HG03175 (cell line): ENCODE results near the gene WDR7.

Experiments
- ATAC-seq: cut with Tn5 transposase; IDR thresholded peaks from one replicate; pipeline ENCODE4 v1.9.1; 2021; ENCODE audit warnings: mild to moderate bottlenecking, moderate library complexity; ENCODE audit not compliant: unreplicated experiment

The WDR7 gene

DNA sequence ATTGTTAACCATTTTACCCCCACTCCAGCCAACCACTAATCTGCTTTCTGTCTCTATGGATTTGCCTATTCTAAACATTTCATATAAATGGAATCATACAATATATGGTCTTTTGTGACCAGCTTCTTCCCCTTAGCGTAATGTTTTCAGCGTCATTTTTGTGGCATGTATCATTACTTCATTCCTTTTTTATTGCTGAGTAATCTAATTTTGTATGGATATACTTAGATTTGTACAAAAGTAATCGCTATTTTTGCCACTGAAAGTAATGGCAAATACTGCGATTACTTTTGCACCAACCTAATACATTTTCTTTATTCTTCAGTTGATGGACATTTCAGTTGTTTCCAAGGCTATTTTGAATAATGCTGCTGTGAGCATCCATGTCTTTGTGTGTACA, 227.6 kb downstream of the WDR7 start:
- ATAC-seq, result no peak

DNA sequence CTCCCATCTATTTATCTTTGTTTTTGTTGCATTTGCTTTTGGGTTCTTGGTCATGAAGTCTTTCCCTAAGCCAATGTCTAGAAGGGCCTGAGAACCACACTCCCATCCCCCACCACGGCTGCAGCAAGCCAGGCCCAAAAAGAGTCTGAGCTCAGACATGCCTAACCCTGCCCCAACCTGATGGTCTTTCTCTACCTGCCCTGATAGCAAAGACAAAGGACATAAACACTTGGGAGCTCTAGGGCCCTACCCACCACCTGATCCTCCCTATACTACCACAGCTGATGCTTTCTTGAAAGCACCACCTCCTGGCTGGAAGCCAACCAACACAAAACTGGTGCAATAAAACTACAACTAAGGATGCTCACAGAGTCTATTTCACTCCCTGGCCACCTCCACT, 233.4 kb downstream of the WDR7 start:
- no peak for ATAC-seq

DNA sequence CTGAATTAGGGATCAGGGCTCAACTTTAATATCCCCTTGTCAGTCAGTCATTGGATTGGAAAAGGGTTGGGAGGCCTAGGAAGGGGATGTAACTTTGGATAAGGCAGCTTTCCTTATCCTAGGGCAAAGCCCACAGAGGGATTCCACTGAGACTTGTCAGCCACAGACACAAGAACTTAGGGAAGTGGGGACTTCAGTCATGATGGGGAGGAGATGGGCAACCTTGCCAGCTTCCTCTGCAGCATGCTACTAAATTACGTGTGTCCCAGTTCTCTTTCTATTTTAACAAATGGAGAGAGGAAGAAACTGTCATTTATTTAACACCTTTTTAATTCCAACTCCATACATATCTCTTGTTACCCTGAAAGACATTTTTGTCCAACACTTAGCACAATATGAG, 237.8 kb downstream of the WDR7 start:
- no peak for ATAC-seq

DNA sequence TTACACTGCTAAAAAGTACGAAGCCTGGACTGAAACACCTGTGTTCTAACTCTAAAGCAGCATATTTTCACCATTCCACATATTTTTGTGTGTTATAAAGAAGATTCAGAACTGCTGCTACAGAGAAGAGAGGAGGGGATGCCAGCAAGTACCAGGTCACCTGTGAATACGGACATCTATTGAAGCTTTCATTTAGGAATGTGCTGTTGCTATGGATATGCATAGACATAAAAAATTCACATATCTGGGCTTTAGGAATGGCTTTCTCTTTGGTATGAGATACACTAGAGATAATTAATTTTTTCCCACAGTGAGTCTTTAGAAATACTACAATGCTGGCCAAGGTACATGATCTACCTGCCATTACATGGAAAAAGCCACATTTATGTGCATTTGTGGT, 238.5 kb downstream of the WDR7 start:
- no peak for ATAC-seq

DNA sequence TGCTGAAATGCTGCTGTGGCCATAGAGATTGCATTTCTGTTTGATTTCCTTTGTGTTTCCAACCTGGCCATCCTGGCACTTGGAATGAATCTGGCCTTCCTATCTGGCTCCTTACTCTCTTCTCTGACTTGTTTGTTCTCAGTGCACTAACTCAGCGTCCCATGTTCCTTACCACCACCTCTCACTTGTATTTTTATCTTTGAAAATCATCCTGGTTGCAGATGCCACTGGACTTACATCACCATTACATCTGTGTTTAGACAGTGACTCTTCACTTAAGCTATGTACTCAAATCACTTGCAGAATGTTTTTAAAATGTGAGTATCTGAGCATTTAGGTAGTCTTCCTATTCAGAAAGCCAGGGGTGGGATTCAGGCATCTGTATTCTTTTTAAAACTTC, 239.5 kb downstream of the WDR7 start:
- ATAC-seq, result no peak

DNA sequence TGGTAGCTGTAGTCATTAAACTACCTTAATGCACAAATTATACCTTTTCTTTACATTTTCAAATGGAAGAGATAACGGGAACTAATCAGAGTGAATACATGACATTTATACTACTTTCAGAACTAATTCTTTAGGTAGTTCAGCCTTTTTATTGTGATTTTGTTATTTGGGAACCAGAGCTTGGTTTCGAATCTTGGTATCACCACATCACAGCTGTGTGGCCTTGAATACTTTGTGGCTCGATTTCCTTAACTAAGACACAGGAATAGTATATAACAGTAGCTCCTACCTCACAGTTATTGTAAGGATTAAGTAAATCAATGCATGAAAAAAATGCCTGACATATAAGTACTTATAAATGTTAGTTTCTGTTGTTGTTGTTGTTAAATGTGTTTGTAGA, 240.0 kb downstream of the WDR7 start:
- no peak for ATAC-seq

DNA sequence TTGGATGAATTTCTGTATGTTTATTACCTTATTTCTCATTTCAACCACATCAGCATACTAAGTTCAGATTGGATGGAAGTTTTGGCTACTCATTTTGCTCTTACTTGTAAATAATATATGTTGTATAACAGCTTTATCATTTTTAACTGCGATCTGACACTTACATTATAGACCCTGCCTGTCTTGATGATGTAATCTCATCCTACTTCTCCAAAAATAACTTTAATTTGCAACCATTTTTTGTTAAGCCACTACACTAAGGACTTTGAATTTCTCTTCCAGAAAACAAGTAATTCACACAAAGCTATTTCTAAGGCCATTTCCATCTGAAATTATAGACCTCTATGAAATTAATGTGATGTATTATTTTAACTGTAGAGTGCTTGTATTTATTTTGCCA, 240.7 kb downstream of the WDR7 start:
- no peak for ATAC-seq

DNA sequence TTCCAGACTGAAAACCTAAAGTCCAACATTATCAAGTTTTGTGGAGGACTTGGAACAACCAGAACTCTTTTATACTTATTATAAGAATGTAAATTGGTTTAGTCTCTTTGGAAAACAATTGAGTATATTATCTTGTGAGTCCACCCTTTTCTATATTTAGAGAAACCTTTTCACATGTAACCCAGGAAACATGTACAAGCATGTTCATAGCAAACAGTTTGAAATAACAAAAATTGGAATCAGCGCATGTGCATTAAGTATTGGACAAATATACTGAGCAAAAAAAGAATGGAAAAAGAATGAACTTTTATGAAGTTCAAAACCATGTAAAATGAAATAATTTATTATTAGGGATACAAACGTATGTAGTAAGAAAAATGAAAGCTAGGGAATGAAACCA, 246.0 kb downstream of the WDR7 start:
- ATAC-seq, result no peak

DNA sequence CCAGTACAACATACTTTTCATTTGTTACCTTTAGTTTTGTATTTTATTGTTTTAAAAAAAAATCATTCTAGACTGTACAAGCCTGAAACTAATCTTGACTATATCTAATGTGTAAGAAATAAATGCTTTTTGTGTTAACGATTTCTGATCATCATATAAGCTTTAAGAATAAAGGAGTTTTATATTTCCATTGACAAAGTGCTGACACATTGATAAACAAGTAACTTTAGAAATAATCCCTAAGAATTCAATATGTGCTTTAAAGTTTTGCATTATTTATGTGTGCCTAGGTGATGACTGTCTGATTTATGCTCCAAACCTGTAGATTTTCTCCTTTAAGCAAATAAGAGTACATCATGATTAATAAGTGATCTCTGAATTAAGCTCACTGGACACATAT, 248.5 kb downstream of the WDR7 start:
- ATAC-seq, result no peak

DNA sequence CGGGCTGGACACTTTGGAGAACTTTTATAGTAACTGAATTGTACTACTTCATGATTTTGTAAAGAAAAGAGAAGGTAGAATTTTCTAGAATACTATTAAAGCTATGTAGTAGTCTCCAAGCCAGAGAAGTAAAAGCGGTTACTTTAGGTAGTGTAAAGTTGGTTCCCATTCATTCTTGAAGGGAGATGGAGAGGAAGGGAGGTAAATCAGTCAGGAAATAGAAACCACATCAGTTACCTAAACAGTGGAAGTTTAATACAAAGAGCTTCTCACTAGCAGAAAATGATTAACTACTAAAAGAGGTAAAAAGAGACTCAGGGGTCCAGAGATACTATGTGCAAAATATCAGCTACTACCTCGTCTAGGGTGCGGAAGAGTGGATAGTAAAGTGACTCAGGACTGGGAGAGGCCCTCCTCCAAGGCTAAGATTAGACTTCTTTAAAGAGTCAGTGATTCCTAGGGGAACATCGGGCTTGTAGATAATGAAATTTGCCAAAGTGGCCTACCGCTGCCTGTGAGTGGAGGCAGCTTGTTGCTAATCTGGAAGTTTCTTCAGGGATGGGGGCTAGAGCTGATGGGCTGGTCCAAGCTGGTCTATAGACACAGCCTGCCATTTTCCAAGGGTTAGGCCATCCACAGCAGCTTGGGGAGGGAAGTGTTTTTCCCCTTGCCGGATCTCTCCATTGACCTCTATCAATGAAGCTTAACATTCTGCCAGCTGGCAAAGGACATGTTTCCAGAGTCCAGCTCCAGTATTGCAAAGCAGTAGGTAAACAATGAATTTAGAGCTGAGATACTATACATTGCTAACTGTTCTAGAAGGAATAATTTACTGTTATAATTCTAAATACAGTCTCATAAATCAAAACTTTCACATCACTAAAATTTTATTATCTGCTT, 249.3 kb downstream of the WDR7 start:
- no peak for ATAC-seq

DNA sequence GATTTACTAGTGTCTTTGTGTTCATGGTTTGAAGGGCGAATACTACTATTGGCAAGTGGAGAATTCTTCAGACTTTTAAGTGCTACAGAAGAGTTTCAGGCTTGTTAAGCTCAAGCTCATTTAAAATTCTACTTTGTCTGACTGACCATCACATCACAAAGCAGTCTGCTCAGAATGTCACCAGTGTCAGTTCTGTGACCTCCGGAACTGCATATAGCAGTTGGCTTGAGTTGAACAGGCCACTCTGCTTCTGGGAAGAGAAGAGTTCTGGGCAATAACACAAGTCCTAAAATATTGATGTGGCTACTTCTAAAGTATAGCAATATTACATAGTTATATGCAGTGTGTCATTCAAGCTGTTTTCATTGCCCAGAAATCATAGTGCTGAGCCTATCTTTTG, 250.8 kb downstream of the WDR7 start:
- no peak for ATAC-seq

DNA sequence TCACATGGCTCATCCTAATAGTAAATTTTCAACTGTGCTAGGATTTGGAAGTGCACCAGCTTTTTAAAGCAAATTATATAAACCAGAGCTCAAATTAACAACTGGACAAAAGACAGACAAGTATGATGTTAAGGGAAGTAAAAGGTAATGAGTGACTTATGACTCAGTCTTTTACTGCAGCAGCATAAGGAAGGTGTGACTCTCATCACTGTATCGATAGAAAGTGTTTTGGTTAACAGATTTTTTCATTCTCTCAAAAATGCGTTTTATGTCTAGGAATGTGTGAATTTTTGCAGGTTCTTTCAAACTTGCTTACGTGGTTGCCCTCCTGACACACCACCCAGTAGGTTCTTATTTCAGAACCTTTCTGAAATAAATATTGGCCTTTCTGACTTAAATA, 251.5 kb downstream of the WDR7 start:
- ATAC-seq, result peak; percentile 88

DNA sequence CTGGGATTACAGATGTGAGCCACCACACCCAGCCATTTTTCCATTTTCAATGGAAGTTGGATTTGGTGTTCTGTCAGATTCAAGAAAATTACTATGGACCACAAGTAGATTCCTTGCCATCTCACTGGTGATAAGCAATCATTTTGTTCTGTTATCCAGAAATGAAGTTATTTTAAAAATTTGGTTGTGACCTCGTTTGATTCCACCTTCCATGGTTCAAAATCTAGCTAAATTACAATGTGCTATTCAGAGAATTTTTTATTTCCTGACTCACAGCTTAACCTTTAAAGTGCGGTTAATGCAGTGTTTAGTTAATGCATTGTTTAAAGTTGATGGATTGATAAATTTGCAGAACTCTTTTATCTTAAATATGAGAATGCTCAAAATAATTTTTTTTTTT, 252.5 kb downstream of the WDR7 start:
- ATAC-seq, result no peak

DNA sequence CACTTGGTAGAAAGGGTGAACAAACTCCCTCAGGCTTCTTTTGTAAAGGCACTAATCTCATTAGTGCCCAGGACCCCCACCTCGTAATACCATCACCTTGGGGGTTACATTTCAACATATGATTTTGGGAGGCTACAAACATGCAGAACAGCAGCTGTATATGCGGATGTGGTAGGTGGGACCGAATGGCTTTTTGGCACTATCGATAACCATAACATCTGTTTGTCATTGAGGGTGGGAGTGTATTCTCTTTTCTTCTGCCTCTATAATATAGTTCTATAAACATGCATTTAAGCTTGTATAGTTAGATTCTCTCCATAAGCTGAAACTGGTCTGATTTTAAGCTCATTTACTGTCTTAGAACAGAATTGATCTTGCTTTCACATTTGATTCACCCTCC, 256.6 kb downstream of the WDR7 start:
- no peak for ATAC-seq

DNA sequence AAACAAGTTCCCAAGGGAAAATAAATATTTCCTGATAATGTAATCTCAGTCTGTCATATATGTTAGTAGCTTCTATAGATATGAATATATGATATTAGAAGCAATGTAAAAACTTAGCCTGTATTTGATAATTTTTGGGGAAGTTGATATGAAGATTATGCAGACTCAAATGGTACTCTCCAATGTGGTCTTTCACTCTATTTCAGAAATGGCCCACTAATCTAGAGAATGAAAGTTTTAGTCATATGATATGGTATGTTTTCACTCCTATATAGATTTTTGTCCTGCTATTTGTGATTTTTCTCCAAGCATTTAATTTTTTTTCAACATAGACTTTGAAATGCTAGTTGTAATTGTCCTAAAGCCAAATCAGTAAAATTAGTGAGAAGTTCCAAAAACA, 259.1 kb downstream of the WDR7 start:
- ATAC-seq, result no peak

DNA sequence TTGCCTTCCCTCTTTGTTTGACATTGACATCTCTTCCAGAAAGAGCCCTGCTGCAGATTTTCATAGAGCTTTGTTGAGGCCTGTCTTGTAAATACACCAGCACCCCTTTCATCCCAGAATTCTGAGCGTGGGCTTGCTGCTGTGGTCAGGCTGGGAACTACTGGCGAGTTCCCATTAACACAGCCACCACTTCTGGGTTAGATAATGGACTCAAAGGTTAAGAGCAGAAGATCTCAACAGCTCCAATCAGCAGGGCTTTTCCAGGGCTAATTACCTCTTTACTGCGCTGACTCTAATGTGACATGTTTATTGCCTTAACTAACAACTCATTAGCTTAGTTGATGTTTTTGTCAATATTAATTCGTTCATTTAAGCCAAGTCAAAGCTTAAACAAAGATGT, 259.8 kb downstream of the WDR7 start:
- no peak for ATAC-seq

DNA sequence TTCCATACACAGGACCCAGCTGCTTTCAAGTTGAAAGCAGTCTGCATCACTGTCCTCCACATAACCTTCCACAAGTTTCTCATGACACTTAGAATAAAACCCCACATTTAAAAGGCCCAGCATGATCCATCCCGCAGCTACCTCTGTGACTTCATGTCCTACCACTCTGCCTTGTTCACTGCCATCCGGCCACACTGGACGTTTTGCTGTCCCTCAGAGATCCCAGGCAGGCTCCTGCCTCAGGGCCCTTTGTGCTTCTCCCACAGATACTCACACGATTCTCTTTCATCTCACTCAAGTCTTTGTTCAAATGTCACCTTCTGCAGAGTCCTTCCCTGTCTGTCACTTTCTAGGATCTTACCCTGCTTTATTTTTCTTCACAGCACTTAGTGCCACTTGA, 262.8 kb downstream of the WDR7 start:
- ATAC-seq, result no peak

DNA sequence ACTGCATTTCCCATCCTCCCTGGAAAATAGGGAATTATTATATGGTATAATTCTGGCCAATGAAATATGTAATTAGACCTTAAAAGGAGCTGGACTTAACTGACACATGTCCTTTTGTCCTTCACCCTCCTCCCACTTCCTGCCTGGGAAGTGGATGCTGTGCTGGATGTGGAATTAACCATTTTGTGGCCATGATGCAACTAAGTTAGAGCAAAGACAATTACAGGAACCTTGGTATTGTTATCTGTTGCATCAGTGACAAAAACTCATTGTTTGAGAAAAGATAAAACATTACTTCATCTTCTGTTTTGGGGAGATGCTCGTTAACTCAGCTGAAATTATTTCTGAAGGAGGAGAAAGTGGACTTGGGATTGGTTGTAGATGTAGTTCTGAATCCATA, 268.0 kb downstream of the WDR7 start:
- no peak for ATAC-seq

DNA sequence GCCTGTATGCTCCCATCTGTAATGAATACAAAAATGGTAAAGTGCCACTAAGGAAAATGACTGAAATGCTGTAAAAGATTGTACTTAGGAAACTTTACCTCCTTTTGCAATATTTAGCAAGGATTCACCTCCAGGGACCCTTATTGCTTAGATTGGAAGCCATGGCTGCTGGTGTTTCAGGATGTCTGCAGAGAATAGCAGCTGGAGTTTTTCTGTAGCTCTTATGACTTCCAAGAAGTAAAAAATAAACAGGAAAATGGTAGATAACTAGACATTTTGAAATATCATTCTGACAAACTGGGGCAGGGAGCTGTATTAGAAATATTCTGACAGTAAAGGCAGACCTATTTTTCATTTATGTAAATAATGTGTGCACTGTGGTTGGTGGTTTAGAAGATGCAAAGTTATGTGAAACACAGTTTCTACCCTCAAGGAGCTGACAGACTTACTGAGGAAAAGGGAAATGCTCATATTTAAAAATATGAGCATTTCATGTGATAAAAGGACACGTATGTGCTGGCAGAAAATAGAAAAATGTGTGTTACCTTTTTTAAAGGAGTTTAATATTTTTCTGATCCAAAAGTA, 270.8 kb downstream of the WDR7 start:
- ATAC-seq, result peak; percentile 86

DNA sequence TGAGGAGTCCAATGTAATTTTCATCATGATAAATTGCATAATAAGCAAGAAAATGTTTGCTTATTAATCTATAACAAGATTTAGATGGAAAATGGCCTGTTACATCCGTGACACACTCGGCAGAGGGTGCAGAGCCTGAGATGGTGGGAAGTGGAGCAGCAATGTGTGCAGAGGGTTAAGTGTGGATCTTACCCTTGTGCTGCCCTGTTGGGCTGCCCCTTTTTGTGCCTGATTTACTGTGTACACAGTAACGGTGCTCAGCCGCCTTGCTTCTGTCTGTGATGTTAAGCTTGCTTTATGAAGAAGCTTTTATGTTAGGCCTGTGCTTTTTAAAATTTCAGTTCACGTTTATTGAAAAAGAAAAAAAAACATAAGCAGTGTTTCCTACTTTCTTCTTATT, 275.6 kb downstream of the WDR7 start:
- ATAC-seq, result no peak

DNA sequence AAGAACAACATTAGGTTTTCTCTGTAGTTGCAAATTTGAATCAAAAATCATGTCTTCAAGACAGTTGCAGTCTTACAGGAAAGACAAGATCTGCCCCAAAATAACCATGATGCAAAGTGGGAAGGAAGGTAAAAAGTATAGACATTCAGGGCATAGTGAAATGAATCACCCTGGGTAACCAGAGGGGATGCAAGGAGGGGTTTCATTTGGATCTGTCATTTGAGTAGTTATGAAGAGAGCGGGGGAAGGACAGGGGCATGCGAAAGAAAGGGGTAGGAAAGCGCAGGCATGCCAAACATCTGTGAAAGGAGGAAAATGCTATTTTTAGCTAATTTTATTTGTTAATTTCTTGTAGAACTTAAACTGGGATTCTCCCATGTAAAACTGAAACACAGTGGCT, 276.6 kb downstream of the WDR7 start:
- no peak for ATAC-seq

DNA sequence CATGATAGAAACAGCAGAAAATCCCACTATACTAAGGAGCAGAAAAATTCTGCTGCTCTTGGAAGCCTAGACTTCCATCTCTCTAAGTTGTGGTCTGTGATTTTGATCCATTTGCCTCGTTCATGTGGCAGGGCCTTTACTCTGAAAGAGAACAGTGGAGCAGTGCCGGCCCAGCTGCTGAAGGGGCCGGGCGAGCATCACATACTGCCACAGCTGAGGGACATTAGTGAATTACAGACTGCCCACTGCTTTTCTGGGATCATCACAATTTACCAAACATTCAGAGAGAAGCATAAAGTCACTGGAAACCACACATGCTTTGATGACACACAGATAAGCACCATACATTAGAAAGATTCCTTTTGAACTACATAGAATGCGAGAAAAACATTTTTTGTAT, 278.7 kb downstream of the WDR7 start:
- ATAC-seq, result no peak

DNA sequence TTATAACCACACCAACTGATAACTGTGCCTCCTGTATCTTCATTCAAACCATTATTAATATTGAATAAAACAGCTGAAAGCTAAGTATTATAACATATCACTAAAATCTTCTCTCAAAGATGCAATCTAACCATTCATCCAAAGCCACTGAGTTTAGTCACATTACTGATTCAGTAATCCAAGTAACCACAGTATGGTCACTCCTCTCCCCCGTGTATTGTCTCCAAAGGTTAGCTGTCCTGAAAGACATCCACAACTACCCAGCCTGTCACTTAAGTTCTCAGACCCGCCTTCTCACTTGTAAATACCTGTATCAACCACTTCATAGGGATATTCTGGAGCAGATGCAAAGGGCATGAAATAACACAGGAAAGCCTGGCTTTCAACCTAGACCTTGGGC, 282.3 kb downstream of the WDR7 start:
- no peak for ATAC-seq
